Chondrocyte (in vitro differentiated cells): Measurements from ENCODE around the gene FBH1. TPM values are rescaled to one million over a fixed set of nuclear protein-coding genes. Genes with fewer than 3 reads are reported as not detected.
A peak's percentile ranks its signal among the peaks of the same experiment; 100 is the strongest.

Experiments used
- DNase-seq: peaks from one replicate; pipeline ENCODE4 v3.0.0; 2021; ENCODE audit warnings: mixed read lengths, low spot score
- H3K27ac Mint-ChIP-seq: one replicate; pipeline ENCODE4 v1.8.0; 2021; ENCODE audit warnings: mild to moderate bottlenecking, moderate library complexity, mixed read lengths; ENCODE audit not compliant: unreplicated experiment
- H3K27me3 Mint-ChIP-seq: 2 replicates; pipeline ENCODE4 v1.8.0; 2021; ENCODE audit warnings: low read depth, mixed read lengths
- H3K36me3 Mint-ChIP-seq: 2 replicates; pipeline ENCODE4 v1.8.0; 2021; ENCODE audit warnings: low read depth, mixed read lengths
- H3K4me1 Mint-ChIP-seq: 2 replicates; pipeline ENCODE4 v1.8.0; 2021; ENCODE audit warnings: low read depth, mild to moderate bottlenecking, mixed read lengths
- H3K4me3 Mint-ChIP-seq: one replicate; pipeline ENCODE4 v1.8.0; 2021; ENCODE audit warnings: mild to moderate bottlenecking, moderate library complexity, mixed read lengths; ENCODE audit not compliant: unreplicated experiment
- H3K9me3 Mint-ChIP-seq: 2 replicates; pipeline ENCODE4 v1.8.0; 2021; ENCODE audit warnings: low read depth, mixed read lengths
- CTCF ChIP-seq: fragments of 200-600 bp; sonication (generic); IDR thresholded peaks from 2 replicates; pipeline ENCODE4 v1.5.0; 2021; ENCODE audit warnings: antibody characterized with exemption, mild to moderate bottlenecking, moderate library complexity
- total RNA-seq: library from RNA; stranded (reverse); gene quantifications from 3 replicates; pipeline ENCODE4 v1.2.1, GENCODE V29; 2021

The FBH1 gene
- total RNA-seq, 1 donor from 2014 or later = 62.2 TPM

GRCh38 chr10:5947471-5948207 is 57.6 kb downstream of the FBH1 start:
- H3K27me3 Mint-ChIP-seq = no peaks in the 10 kb centered on the region
- peak; percentile 10 for DNase-seq
- TF ChIP-seq CTCF = no peak
- no peaks in the 10 kb centered on the region for H3K9me3 Mint-ChIP-seq
- H3K27ac Mint-ChIP-seq = no peak overlapping the region
- no peak overlapping the region for H3K4me3 Mint-ChIP-seq
- H3K4me1 Mint-ChIP-seq = peaks cover 52% of the 10 kb centered on the region
- H3K36me3 Mint-ChIP-seq = no peaks in the 10 kb centered on the region

DNA sequence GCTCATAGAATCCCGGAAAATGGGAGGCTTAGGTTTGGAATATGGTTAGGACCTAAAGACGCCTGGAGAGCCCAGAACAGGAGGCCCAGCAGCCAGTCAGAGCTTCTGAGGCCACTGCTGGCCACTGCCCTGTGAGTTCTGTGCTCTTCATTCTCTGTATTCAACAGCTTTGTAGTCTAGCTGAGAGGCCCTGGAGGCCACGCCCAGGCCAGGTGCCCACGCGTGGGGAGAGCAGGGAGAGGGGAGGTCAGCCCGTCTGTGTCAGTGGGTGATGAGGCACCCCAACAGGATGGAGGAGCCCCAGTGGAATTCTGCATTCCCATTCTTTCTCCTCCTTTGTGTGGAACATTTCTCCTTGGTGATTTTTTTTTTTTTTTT is 58.2 kb downstream of the FBH1 start:
- Mint-ChIP-seq H3K4me3 (no peak overlapping the region), H3K27ac (no peak overlapping the region), H3K9me3 (no peaks in the 10 kb centered on the region), H3K27me3 (no peaks in the 10 kb centered on the region), H3K4me1 (peaks cover 50% of the 10 kb centered on the region), H3K36me3 (no peaks in the 10 kb centered on the region)
- DNase-seq = peak; percentile 34
- TF ChIP-seq CTCF = no peak

DNA sequence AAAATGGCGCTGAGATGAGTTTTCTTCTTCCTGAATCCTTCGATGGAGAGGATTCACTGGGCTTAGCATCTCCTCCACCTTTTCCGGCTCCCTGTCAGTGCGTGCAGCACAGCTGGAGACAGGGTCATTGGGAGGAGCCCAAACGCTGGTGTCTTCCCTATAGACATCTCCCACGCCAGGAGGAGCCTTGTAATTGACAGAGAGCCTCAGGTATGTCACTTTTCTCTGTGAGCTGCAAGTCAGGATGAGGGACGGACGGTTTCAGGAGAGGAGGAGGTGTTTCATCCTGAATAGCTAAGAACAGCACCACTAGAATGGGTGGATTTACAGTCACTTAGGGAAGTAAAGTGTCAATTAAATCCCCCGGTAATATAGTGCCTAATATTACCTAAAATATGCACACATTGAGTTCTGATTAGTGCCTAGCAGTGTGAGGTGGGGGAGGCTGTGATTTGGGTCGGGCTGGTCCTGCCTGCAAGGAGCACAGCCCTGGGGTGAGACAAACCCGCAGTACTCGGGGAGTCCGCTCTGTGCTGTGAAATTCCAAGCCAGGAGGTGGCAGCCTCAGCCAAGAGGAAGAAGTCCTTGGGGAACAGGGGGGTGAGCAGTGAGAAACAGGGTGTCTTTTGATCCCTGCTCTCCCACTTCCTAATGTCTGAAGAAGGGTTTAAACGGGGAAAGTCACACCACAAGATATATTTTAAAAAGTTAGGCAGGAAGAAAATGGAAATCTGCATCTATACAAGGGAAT is 59.1 kb downstream of the FBH1 start:
- Mint-ChIP-seq H3K36me3 (no peaks in the 10 kb centered on the region), H3K4me3 (peak overlapping the region; percentile 21), H3K9me3 (no peaks in the 10 kb centered on the region), H3K27ac (no peak overlapping the region), H3K27me3 (no peaks in the 10 kb centered on the region), H3K4me1 (peaks cover 46% of the 10 kb centered on the region)
- peak; percentile 24 for DNase-seq
- TF ChIP-seq CTCF = peak; percentile 79

DNA sequence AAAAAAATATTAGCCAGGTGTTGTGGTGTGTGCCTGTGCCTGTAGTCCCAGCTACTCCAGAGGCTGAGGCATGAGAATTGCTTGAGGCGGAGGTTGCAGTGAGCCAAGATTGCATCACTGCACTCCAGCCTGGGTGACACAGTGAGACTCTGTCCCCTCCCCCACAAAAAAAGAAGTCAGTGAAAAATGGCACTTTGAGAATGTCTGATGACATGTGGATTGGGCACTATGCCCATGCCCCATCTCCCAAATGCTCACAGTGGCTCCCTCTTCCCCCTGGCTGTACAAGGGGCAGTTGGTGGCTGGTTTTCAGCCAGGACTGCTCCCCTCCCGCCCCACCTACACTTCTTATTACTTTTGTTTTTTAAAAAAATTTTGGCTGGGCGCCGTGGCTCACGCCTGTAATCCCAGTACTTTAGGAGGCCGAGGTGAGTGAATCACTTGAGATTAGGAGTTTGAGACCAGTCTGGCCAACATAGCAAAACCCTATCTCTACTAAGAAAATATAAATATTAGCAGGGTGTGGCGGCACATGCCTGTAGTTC is 61.2 kb downstream of the FBH1 start:
- Mint-ChIP-seq H3K27me3 (no peaks in the 10 kb centered on the region), H3K9me3 (no peaks in the 10 kb centered on the region), H3K27ac (peak overlapping the region; percentile 63), H3K4me1 (peaks cover 26% of the 10 kb centered on the region), H3K4me3 (no peak overlapping the region), H3K36me3 (no peaks in the 10 kb centered on the region)
- no peak for TF ChIP-seq CTCF
- no peak for DNase-seq

GRCh38 chr10:5951721-5952407 is 61.8 kb downstream of the FBH1 start:
- TF ChIP-seq CTCF = no peak
- peak; percentile 33 for DNase-seq
- H3K4me3 Mint-ChIP-seq = no peak overlapping the region
- no peaks in the 10 kb centered on the region for H3K36me3 Mint-ChIP-seq
- no peaks in the 10 kb centered on the region for H3K9me3 Mint-ChIP-seq
- peaks cover 21% of the 10 kb centered on the region for H3K4me1 Mint-ChIP-seq
- no peaks in the 10 kb centered on the region for H3K27me3 Mint-ChIP-seq
- no peak overlapping the region for H3K27ac Mint-ChIP-seq
